Measurements from ENCODE around the gene ATP11B. TPM values are rescaled to one million over a fixed set of nuclear protein-coding genes. Genes with fewer than 3 reads are reported as not detected.
A peak's percentile ranks its signal among the peaks of the same experiment; 100 is the strongest.

ATP11B gene
- total and polyA plus RNA-seq, 2 of the 8 experiments (the other 6 are each of a cell fraction or from before 2014, with no cell fraction given) = 5.1 to 26.5 TPM

GRCh38 chr3:182792901-182793662 is at the start of gene ATP11B (continued):
- TF ChIP-seq, protein P1, sequence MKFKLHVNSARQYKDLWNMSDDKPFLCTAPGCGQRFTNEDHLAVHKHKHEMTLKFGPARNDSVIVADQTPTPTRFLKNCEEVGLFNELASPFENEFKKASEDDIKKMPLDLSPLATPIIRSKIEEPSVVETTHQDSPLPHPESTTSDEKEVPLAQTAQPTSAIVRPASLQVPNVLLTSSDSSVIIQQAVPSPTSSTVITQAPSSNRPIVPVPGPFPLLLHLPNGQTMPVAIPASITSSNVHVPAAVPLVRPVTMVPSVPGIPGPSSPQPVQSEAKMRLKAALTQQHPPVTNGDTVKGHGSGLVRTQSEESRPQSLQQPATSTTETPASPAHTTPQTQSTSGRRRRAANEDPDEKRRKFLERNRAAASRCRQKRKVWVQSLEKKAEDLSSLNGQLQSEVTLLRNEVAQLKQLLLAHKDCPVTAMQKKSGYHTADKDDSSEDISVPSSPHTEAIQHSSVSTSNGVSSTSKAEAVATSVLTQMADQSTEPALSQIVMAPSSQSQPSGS (IDR thresholded peaks at IDR 0.05; ENCODE audit: low read length) = no peak
- no peak for TF ChIP-seq CTBP2 (IDR thresholded peaks at IDR 0.05; ENCODE audit: borderline replicate concordance, insufficient read depth, insufficient read length, low read length)
- no peak for TF ChIP-seq CHD1 (IDR thresholded peaks at IDR 0.05; ENCODE audit: low read depth, low read length)
- no peak for TF ChIP-seq RFX5 (IDR thresholded peaks at IDR 0.05; ENCODE audit: borderline replicate concordance, low read depth, low read length)
- TF ChIP-seq CREB1 (IDR thresholded peaks at IDR 0.05) = peak; percentile 83
- no peak for TF ChIP-seq CBX5 (IDR thresholded peaks at IDR 0.05; ENCODE audit: low read depth, low read length)
- TF ChIP-seq PHF8 (conservative IDR thresholded peaks at IDR 0.05; ENCODE audit: low read depth, low read length) = peak; percentile 80
- no peak for TF ChIP-seq KDM5A (IDR thresholded peaks at IDR 0.05; ENCODE audit: low read length)
- no peak for TF ChIP-seq CTCF (IDR thresholded peaks at IDR 0.05; ENCODE audit: control extremely low read depth in 1 of 3, insufficient read depth in 1 of 3, low read depth in 1 of 3, low read length in 3 of 3)
- TF ChIP-seq KDM4A (IDR thresholded peaks at IDR 0.05; ENCODE audit: low read depth, low read length, severe bottlenecking) = peak; percentile 64
- TF ChIP-seq RBBP5 (IDR thresholded peaks at IDR 0.05; ENCODE audit: borderline replicate concordance, low read depth, low read length) = 0 out of 2 replicates have a peak, but pooled peaks have one; percentile 70
- no peak for TF ChIP-seq BCL11A (IDR thresholded peaks at IDR 0.05; ENCODE audit: low read depth in 2 of 2, low read length in 2 of 2)
- TF ChIP-seq SP1 (IDR thresholded peaks at IDR 0.05; ENCODE audit: low read depth, low read length) = no peak
- TF ChIP-seq NRF1 (IDR thresholded peaks at IDR 0.05; ENCODE audit: low read depth, low read length) = no peak
- TF ChIP-seq USF2 (IDR thresholded peaks at IDR 0.05; ENCODE audit: low read length) = no peak
- no peak for TF ChIP-seq JUND (IDR thresholded peaks at IDR 0.05; ENCODE audit: low read length)
- TF ChIP-seq RXRA (IDR thresholded peaks at IDR 0.05; ENCODE audit: insufficient read depth, low read depth, low read length) = no peak
- TF ChIP-seq JUN (IDR thresholded peaks at IDR 0.05; ENCODE audit: low read depth, low read length) = no peak

Measured in H1 (cell line).